Testis (tissue), 2 donors: ENCODE data around the gene SFRP5.

ENCODE experiments used
- CTCF ChIP-seq, 3 experiments: fragments of 450-650 bp in 2 of 3; fragments of 200-600 bp in 1 of 3; sonication (generic) in 1 of 3; IDR thresholded peaks; one replicate each; pipeline ENCODE4 v1.5.1; 2016 to 2019; ENCODE audit warnings: antibody characterized with exemption in 3 of 3, mild to moderate bottlenecking in 2 of 3, moderate library complexity in 1 of 3
- POLR2A ChIP-seq: fragments of 450-650 bp; IDR thresholded peaks from one replicate; pipeline ENCODE4 v1.6.1; 2017; ENCODE audit warnings: antibody characterized with exemption, mild to moderate bottlenecking, moderate library complexity

GRCh38 chr10:97726636-97727178 lies 45.1 kb downstream of the SFRP5 start:
- TF ChIP-seq CTCF (IDR thresholded peaks at IDR 0.05) (no peak), POLR2A (no peak)
